HepG2 (cell line): Measurements from ENCODE around the gene TMBIM6. TPM values are rescaled to one million over a fixed set of nuclear protein-coding genes. Genes with fewer than 3 reads are reported as not detected.

Experiments used
- DR1 ChIP-seq: sonication (generic); formaldehyde crosslinking; IDR thresholded peaks from 2 replicates; pipeline ENCODE4 v1.8.0; 2021; ENCODE audit warnings: mild to moderate bottlenecking, missing genetic modification reagents, inconsistent platforms
- ERF ChIP-seq: IDR thresholded peaks from 2 replicates; pipeline ENCODE4 v1.6.1; 2018; ENCODE audit warnings: missing biosample characterization, missing genetic modification reagents
- FOXJ3 ChIP-seq: sonication (generic); formaldehyde crosslinking; IDR thresholded peaks from 2 replicates; pipeline ENCODE4 v1.4.0; 2020; ENCODE audit warnings: missing genetic modification reagents, mild to moderate bottlenecking, borderline replicate concordance
- HDAC6 ChIP-seq: fragments of 200-600 bp; sonication (generic); IDR thresholded peaks from 2 replicates; pipeline ENCODE4 v1.7.0; 2017; ENCODE audit warnings: mild to moderate bottlenecking, antibody characterized with exemption, low read length, low read depth
- KDM6A ChIP-seq: IDR thresholded peaks from 2 replicates; pipeline ENCODE4 v1.6.1; 2016; ENCODE audit warnings: low read depth
- KLF13 ChIP-seq: sonication (generic); formaldehyde crosslinking; IDR thresholded peaks from 2 replicates; pipeline ENCODE4 v1.4.0; 2020; ENCODE audit warnings: mild to moderate bottlenecking, missing genetic modification reagents
- KLF16 ChIP-seq, 2 experiments: sonication (generic) in 1 of 2; formaldehyde crosslinking in 1 of 2; IDR thresholded peaks; 2 replicates each; pipeline versions ENCODE4 v1.6.1 to v1.8.0; 2016 to 2023; ENCODE audit warnings: missing genetic modification reagents in 2 of 2, missing compliant biosample characterization in 1 of 2
- KLF6 ChIP-seq: IDR thresholded peaks from 2 replicates; pipeline ENCODE4 v1.8.0; 2016; ENCODE audit warnings: missing biosample characterization, missing genetic modification reagents
- MTA3 ChIP-seq: sonication (generic); formaldehyde crosslinking; IDR thresholded peaks from 2 replicates; pipeline ENCODE4 v1.4.0; 2020; ENCODE audit warnings: missing genetic modification reagents
- NFATC3 ChIP-seq: sonication (generic); formaldehyde crosslinking; IDR thresholded peaks from 2 replicates; pipeline ENCODE4 v1.5.1; 2020; ENCODE audit warnings: mild to moderate bottlenecking, missing genetic modification reagents
- NONO ChIP-seq, 2 experiments: fragments of 450-650 bp in 1 of 2; sonication (generic) in 1 of 2; formaldehyde crosslinking in 1 of 2; IDR thresholded peaks in 1 of 2; conservative IDR thresholded peaks in 1 of 2; 2 replicates each; pipeline versions ENCODE4 v1.6.1 to v1.8.0; 2017 to 2022; ENCODE audit warnings: mild to moderate bottlenecking in 1 of 2, missing genetic modification reagents in 1 of 2, moderate library complexity in 1 of 2
- NR3C1 ChIP-seq: sonication (generic); formaldehyde crosslinking; IDR thresholded peaks from 2 replicates; pipeline ENCODE4 v1.4.0; 2020; ENCODE audit warnings: missing genetic modification reagents
- PHF21A ChIP-seq: sonication (generic); formaldehyde crosslinking; IDR thresholded peaks from 2 replicates; pipeline ENCODE4 v1.5.0; 2020; ENCODE audit warnings: mild to moderate bottlenecking, missing genetic modification reagents
- SALL1 ChIP-seq: sonication (generic); formaldehyde crosslinking; IDR thresholded peaks from 2 replicates; pipeline ENCODE4 v1.8.0; 2022; ENCODE audit warnings: mild to moderate bottlenecking, missing genetic modification reagents
- SCMH1 ChIP-seq: sonication (generic); formaldehyde crosslinking; IDR thresholded peaks from 2 replicates; pipeline ENCODE4 v1.9.0; 2021; ENCODE audit warnings: missing genetic modification reagents, mild to moderate bottlenecking, borderline replicate concordance
- SIX4 ChIP-seq: sonication (generic); formaldehyde crosslinking; IDR thresholded peaks from 2 replicates; pipeline ENCODE4 v1.4.0; 2020; ENCODE audit warnings: missing genetic modification reagents
- SMAD1 ChIP-seq: sonication (generic); formaldehyde crosslinking; IDR thresholded peaks from 2 replicates; pipeline ENCODE4 v1.4.0; 2020; ENCODE audit warnings: missing genetic modification reagents, low read depth, mild to moderate bottlenecking, borderline replicate concordance
- SMARCC2 ChIP-seq: fragments of 450-650 bp; IDR thresholded peaks from 2 replicates; pipeline ENCODE4 v1.6.1; 2017; ENCODE audit warnings: antibody characterized with exemption, mild to moderate bottlenecking
- STAT5B ChIP-seq: sonication (generic); formaldehyde crosslinking; IDR thresholded peaks from 2 replicates; pipeline ENCODE4 v1.4.0; 2020; ENCODE audit warnings: missing genetic modification reagents
- ZMYM3 ChIP-seq: sonication (generic); formaldehyde crosslinking; IDR thresholded peaks from 2 replicates; pipeline ENCODE4 v1.5.1; 2020; ENCODE audit warnings: mild to moderate bottlenecking, missing genetic modification reagents
- ZNF556 ChIP-seq: sonication (generic); formaldehyde crosslinking; IDR thresholded peaks from 2 replicates; pipeline ENCODE4 v1.4.0; 2020; ENCODE audit warnings: mild to moderate bottlenecking, missing genetic modification reagents, borderline replicate concordance
- ZNF737 ChIP-seq: sonication (generic); formaldehyde crosslinking; IDR thresholded peaks from 2 replicates; pipeline ENCODE4 v1.5.0; 2020; ENCODE audit warnings: missing genetic modification reagents, mild to moderate bottlenecking, borderline replicate concordance
- polyA plus RNA-seq, 8 experiments: library from polyadenylated mRNA; depleted of rRNA in 3 of 8; stranded (reverse) in 7 of 8; unstranded in 1 of 8; fragments of >200 nt; fragmentation: Illumina TruSeq in 4 of 8; extraction: Trizol in 4 of 8; gene quantifications; 2 replicates each; pipeline versions ENCODE4 v1.2.1 to v1.2.3, GENCODE V29; 2011 to 2016; ENCODE audit warnings: low read depth in 4 of 8, missing spikeins in 1 of 8, mixed read lengths in 1 of 8; ENCODE audit not compliant: insufficient read depth in 1 of 8
- total RNA-seq, 5 experiments: library from RNA; depleted of rRNA; stranded (reverse); fragments of >200 nt; fragmentation: Illumina TruSeq; extraction: Trizol; gene quantifications; 2 replicates each; pipeline ENCODE4 v1.2.3, GENCODE V29; 2016; ENCODE audit warnings: low read depth in 1 of 5
- TF ChIP-seq, protein P1 (sequence below): sonication (generic); formaldehyde crosslinking; IDR thresholded peaks from 2 replicates; pipeline ENCODE4 v1.4.0; 2020; ENCODE audit warnings: mild to moderate bottlenecking, missing genetic modification reagents
- TF ChIP-seq, protein P2 (sequence below): sonication (generic); formaldehyde crosslinking; IDR thresholded peaks from 2 replicates; pipeline ENCODE4 v1.4.0; 2020; ENCODE audit warnings: missing genetic modification reagents

Gene TMBIM6
- total and polyA plus RNA-seq, 2 of the 13 experiments (the other 11 are each of a cell fraction or from before 2014, with no cell fraction given) = 412 to 468 TPM

DNA sequence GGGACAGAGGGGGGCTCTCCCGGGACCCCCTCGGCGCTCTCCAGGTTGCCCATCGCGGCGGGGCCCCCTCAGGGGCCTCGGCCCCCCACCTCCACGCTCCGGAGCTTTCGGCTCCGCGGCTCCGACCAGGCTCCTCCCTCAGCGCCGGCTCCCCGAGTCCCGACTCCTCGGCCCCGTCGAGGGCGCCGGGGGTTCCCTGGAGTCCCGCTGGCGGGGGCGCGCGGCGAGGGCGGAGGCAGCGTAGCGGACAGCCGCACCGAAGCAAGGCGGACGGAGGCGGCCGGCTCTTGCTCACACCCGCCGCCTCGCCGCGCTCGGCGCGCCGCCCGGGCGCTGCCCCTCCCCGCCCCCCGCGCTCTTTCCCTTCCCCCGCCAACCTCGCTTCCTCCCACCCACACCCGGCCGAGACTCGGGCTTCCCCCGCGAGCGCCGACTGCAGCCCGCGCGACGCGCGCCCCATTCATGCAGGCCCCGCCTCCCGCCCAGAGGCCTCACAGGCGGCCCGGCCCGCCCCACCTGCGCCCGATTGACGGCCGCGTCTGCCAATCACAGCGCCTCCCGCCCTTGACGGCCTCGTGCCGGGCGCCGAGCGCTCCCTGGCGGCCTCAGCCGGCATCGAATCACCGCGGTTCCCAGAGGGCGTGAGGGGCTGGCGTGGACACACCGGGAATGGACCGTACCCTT, 34.1 kb upstream of the TMBIM6 start, which contains the start of gene FMNL3 (continued):
- TF ChIP-seq FOXJ3 (CRISPR knock-in tag) (no peak), KLF16 (CRISPR knock-in tag; IDR thresholded peaks at IDR 0.05) (peak in 1 of 2 experiments; percentile 67; a peak in 1 of 4 replicates), HDAC6 (no peak), SMARCC2 (no peak), NFATC3 (CRISPR knock-in tag) (0 out of 2 replicates have a peak, but pooled peaks have one; percentile 64), NR3C1 (CRISPR knock-in tag) (no peak), DR1 (no peak), MTA3 (CRISPR knock-in tag) (no peak), SCMH1 (no peak), PHF21A (no peak), ZNF556 (CRISPR knock-in tag) (no peak), KLF13 (CRISPR knock-in tag) (no peak), KDM6A (no peak), ERF (CRISPR knock-in tag) (peak; percentile 81), SIX4 (no peak), NONO (IDR thresholded peaks at IDR 0.05) (no peak), NONO (CRISPR knock-in tag; conservative IDR thresholded peaks at IDR 0.05) (peak; percentile 76), SMAD1 (CRISPR knock-in tag) (peak; percentile 68; the same call in 1 of the 2 replicates), SALL1 (CRISPR knock-in tag) (peak; percentile 95), ZMYM3 (CRISPR knock-in tag) (no peak), ZNF737 (CRISPR knock-in tag) (no peak), STAT5B (CRISPR knock-in tag) (peak; percentile 60; the same call in 1 of the 2 replicates), KLF6 (peak; percentile 86; the same call in 1 of the 2 replicates)
- TF ChIP-seq, protein P1, sequence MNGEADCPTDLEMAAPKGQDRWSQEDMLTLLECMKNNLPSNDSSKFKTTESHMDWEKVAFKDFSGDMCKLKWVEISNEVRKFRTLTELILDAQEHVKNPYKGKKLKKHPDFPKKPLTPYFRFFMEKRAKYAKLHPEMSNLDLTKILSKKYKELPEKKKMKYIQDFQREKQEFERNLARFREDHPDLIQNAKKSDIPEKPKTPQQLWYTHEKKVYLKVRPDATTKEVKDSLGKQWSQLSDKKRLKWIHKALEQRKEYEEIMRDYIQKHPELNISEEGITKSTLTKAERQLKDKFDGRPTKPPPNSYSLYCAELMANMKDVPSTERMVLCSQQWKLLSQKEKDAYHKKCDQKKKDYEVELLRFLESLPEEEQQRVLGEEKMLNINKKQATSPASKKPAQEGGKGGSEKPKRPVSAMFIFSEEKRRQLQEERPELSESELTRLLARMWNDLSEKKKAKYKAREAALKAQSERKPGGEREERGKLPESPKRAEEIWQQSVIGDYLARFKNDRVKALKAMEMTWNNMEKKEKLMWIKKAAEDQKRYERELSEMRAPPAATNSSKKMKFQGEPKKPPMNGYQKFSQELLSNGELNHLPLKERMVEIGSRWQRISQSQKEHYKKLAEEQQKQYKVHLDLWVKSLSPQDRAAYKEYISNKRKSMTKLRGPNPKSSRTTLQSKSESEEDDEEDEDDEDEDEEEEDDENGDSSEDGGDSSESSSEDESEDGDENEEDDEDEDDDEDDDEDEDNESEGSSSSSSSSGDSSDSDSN = no peak
- TF ChIP-seq, protein P2, sequence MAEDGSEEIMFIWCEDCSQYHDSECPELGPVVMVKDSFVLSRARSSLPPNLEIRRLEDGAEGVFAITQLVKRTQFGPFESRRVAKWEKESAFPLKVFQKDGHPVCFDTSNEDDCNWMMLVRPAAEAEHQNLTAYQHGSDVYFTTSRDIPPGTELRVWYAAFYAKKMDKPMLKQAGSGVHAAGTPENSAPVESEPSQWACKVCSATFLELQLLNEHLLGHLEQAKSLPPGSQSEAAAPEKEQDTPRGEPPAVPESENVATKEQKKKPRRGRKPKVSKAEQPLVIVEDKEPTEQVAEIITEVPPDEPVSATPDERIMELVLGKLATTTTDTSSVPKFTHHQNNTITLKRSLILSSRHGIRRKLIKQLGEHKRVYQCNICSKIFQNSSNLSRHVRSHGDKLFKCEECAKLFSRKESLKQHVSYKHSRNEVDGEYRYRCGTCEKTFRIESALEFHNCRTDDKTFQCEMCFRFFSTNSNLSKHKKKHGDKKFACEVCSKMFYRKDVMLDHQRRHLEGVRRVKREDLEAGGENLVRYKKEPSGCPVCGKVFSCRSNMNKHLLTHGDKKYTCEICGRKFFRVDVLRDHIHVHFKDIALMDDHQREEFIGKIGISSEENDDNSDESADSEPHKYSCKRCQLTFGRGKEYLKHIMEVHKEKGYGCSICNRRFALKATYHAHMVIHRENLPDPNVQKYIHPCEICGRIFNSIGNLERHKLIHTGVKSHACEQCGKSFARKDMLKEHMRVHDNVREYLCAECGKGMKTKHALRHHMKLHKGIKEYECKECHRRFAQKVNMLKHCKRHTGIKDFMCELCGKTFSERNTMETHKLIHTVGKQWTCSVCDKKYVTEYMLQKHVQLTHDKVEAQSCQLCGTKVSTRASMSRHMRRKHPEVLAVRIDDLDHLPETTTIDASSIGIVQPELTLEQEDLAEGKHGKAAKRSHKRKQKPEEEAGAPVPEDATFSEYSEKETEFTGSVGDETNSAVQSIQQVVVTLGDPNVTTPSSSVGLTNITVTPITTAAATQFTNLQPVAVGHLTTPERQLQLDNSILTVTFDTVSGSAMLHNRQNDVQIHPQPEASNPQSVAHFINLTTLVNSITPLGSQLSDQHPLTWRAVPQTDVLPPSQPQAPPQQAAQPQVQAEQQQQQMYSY (CRISPR knock-in tag) = peak; percentile 64
